ENCODE results near the gene CCDC85C. TPM values are rescaled to one million over a fixed set of nuclear protein-coding genes. Genes with fewer than 3 reads are reported as not detected.

The CCDC85C gene
- total RNA-seq, 4 donors from 2014 or later: 0.34 to 1.7 (median 0.80) TPM

- TF ChIP-seq CTCF (IDR thresholded peaks at IDR 0.05; ENCODE audit: low read depth): no peak
Observed at GRCh38 chr14:99597911-99598600, 6.0 kb downstream of the CCDC85C start.

- TF ChIP-seq CTCF (IDR thresholded peaks at IDR 0.05; ENCODE audit: low read depth): no peak
Observed at GRCh38 chr14:99596772-99597171, 7.2 kb downstream of the CCDC85C start.

GRCh38 chr14:99596071-99596627, 7.9 kb downstream of the CCDC85C start:
- TF ChIP-seq CTCF (IDR thresholded peaks at IDR 0.05; ENCODE audit: low read depth): no peak

GRCh38 chr14:99595524-99595923, 8.5 kb downstream of the CCDC85C start:
- TF ChIP-seq CTCF (IDR thresholded peaks at IDR 0.05; ENCODE audit: low read depth): no peak

DNA sequence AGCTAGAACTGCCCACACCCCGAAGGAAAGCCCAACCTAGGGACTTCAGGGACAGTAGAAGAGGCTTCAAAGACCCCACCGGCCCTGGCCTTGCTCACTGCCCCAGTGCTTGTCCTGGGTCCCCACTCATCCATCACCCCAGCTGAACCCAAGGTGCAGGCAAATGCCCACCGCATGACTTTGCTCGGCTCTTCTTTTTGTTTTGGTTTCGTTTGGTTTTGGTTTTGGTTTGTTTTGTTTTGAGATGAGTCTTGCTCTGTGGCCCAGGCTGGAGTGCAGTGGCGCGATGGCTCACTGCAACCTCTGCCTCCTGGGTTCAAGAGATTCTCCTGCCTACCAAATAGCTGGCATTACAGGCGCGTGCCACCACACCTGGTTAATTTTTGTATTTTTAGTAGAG, 9.0 kb downstream of the CCDC85C start:
- no peak for TF ChIP-seq CTCF (IDR thresholded peaks at IDR 0.05; ENCODE audit: low read depth)

- no peak for TF ChIP-seq CTCF (IDR thresholded peaks at IDR 0.05; ENCODE audit: low read depth)
Observed at GRCh38 chr14:99593971-99594841, 9.8 kb downstream of the CCDC85C start.

All from subcutaneous adipose tissue (tissue), 4 donors.